ENCODE data around the gene KLK10.

GRCh38 chr19:51055866-51056265, 36.4 kb upstream of the KLK10 start:
- TF ChIP-seq CTCF (IDR thresholded peaks at IDR 0.05) (no peak), POLR2A (IDR thresholded peaks at IDR 0.05) (no peak), EP300 (IDR thresholded peaks at IDR 0.05) (no peak)
